DND-41 (cell line): ENCODE results near the gene TTC16.

ENCODE experiments used
- EZH2 ChIP-seq: IDR thresholded peaks from 3 replicates; pipeline ENCODE4 v1.6.1; 2012; ENCODE audit warnings: borderline replicate concordance, low read depth, mild to moderate bottlenecking, moderate library complexity, low read length, inconsistent platforms; ENCODE audit not compliant: severe bottlenecking
- TF ChIP-seq, protein P1 (sequence below): IDR thresholded peaks from 2 replicates; pipeline ENCODE4 v1.5.1; 2012; ENCODE audit warnings: borderline replicate concordance, low read length, moderate library complexity, mild to moderate bottlenecking; ENCODE audit not compliant: poor library complexity, severe bottlenecking; ENCODE audit errors: extremely low read depth

DNA sequence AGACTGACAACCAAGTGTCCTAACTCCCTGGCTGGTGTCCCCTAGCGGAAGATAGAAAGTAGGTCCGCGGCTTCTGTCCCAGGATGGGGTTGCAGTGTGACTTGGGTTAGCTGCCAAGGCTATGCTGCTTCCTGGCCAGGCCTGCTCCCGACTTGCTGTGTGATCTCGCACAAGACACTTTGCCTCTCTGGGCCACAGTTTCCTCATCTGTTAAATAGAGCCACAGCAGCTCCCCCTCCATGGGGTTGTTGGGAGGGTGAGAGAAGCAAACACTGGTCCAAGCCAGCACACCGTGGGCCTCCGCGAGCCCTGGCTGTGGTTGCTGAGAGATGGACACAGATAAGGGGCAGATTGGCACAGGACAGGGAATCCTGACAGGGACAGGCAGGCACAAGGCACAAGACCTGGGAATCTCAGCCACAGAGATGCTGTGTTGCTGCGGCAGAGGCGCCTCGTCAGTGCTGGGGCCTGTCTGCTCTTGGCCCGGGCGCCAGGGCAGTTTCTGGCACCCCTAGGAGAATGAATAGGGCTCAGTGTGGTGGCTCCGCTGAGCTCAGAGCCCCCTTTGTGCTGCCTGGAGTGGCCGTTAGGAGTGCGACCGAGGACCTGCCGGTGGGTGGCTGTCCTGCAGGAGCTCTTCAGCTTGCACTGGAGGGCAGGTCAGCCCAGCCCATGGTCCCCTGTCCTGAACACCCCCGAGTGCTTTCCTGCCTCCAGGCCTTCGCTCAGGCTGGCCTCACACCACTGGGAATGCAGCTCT lies 64.4 kb downstream of the TTC16 start:
- TF ChIP-seq, protein P1, sequence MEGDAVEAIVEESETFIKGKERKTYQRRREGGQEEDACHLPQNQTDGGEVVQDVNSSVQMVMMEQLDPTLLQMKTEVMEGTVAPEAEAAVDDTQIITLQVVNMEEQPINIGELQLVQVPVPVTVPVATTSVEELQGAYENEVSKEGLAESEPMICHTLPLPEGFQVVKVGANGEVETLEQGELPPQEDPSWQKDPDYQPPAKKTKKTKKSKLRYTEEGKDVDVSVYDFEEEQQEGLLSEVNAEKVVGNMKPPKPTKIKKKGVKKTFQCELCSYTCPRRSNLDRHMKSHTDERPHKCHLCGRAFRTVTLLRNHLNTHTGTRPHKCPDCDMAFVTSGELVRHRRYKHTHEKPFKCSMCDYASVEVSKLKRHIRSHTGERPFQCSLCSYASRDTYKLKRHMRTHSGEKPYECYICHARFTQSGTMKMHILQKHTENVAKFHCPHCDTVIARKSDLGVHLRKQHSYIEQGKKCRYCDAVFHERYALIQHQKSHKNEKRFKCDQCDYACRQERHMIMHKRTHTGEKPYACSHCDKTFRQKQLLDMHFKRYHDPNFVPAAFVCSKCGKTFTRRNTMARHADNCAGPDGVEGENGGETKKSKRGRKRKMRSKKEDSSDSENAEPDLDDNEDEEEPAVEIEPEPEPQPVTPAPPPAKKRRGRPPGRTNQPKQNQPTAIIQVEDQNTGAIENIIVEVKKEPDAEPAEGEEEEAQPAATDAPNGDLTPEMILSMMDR, result no peak
- TF ChIP-seq EZH2, result no peak
